Measurements from ENCODE around the gene LENG1.
A peak's percentile ranks its signal among the peaks of the same experiment; 100 is the strongest.
"Not testable (repeated sequence)": the region's sequence is repeated elsewhere in the genome, so short reads cannot be mapped to it uniquely, and the experiment has no call there.

LENG1 gene

GRCh38 chr19:54189145-54189734 lies 29.7 kb upstream of the LENG1 start, which contains the start of gene MBOAT7:
MBOAT7 (minus strand) TSS chr19:54189580; CDS start chr19:54188508, 1,072 bp downstream.
- peak in 1 of 2 experiments; percentile 78 for DNase-seq

GRCh38 chr19:54188215-54188871 lies 28.8 kb upstream of the LENG1 start:
- peak in 1 of 2 experiments; percentile 29 for DNase-seq

- DNase-seq: no peak
Measured at GRCh38 chr19:54186934-54187381, 27.4 kb upstream of the LENG1 start.

- no peak for DNase-seq
Measured at GRCh38 chr19:54186351-54186750, 26.8 kb upstream of the LENG1 start.

GRCh38 chr19:54183431-54183830 lies 23.9 kb upstream of the LENG1 start:
- DNase-seq: no peak

GRCh38 chr19:54181894-54182293 lies 22.4 kb upstream of the LENG1 start:
- DNase-seq: not testable (repeated sequence)

- DNase-seq: no peak
Measured at GRCh38 chr19:54180691-54181091, 21.2 kb upstream of the LENG1 start.

GRCh38 chr19:54179921-54180461 lies 20.5 kb upstream of the LENG1 start:
- DNase-seq: peak in 1 of 2 experiments; percentile 69

GRCh38 chr19:54179262-54179852 lies 19.8 kb upstream of the LENG1 start:
- no peak for DNase-seq

- DNase-seq: no peak
Measured at GRCh38 chr19:54178581-54179261, 19.2 kb upstream of the LENG1 start.

- DNase-seq: no peak
Measured at GRCh38 chr19:54173951-54174834, 14.7 kb upstream of the LENG1 start.

- no peak for DNase-seq
Measured at GRCh38 chr19:54173359-54173699, 13.8 kb upstream of the LENG1 start.

- no peak for DNase-seq
Measured at GRCh38 chr19:54172471-54173358, 13.2 kb upstream of the LENG1 start, which contains the start of gene TMC4. TMC4 (minus strand) TSS chr19:54173160; CDS start chr19:54173117, 43 bp downstream.

GRCh38 chr19:54171736-54172431 lies 12.4 kb upstream of the LENG1 start:
- DNase-seq: not testable (repeated sequence)

- no peak for DNase-seq
Measured at GRCh38 chr19:54169149-54169740, 9.7 kb upstream of the LENG1 start.

GRCh38 chr19:54168174-54168917 lies 8.8 kb upstream of the LENG1 start:
- DNase-seq: peak; percentile 65 to 80

GRCh38 chr19:54165222-54165621 lies 5.7 kb upstream of the LENG1 start:
- no peak for DNase-seq

GRCh38 chr19:54164369-54165068 lies 5.0 kb upstream of the LENG1 start:
- no peak for DNase-seq

GRCh38 chr19:54162884-54163283 lies 3.4 kb upstream of the LENG1 start:
- no peak for DNase-seq

Measured in NCI-H524 (cell line).